PC-3 (cell line): Measurements from ENCODE around the gene MUS81. TPM values are rescaled to one million over a fixed set of nuclear protein-coding genes. Genes with fewer than 3 reads are reported as not detected.

Experiments
- ATAC-seq: fragments of 200-7000 bp; cut with Tn5 transposase; 2 replicates; pipeline ENCODE4 v1.9.1; 2020; ENCODE audit warnings: mild to moderate bottlenecking, moderate library complexity
- BruUV-seq: library from RNA; stranded (reverse); fragments of 400-500 nt; replicated peaks from 2 replicates; lab custom pipeline; 2021; lab: Mats Ljungman, UMichigan
- CTCF ChIA-PET: fragments of 300-600 bp; sonication (Branson Sonifier 250); formaldehyde crosslinking; loops from one replicate; lab custom pipeline; 2022; ENCODE audit warnings: antibody characterized with exemption; lab: Charles Lee
- POLR2A ChIA-PET: fragments of 300-600 bp; sonication (Branson Sonifier 250); formaldehyde crosslinking; loops from one replicate; lab custom pipeline; 2022; ENCODE audit warnings: antibody characterized with exemption; ENCODE audit not compliant: unreplicated experiment; lab: Charles Lee
- DNase-seq: peaks from one replicate; pipeline ENCODE4 v3.0.0-alpha.2; 2015
- H2AFZ ChIP-seq: fragments of 300-600 bp; sonication (generic); 2 replicates; pipeline ENCODE4 v1.6.0; 2016; ENCODE audit warnings: antibody characterized with exemption, low read length
- H3F3A ChIP-seq: fragments of 300-600 bp; sonication (generic); one replicate; pipeline ENCODE4 v1.6.0; 2017; ENCODE audit warnings: antibody characterized with exemption, low read length, control low read depth, mild to moderate bottlenecking; ENCODE audit not compliant: unreplicated experiment
- H3K27ac ChIP-seq: fragments of 300-600 bp; sonication (generic); 2 replicates; pipeline ENCODE4 v1.5.1; 2016; ENCODE audit warnings: mild to moderate bottlenecking, low read length
- H3K27me3 ChIP-seq: fragments of 300-600 bp; sonication (generic); 2 replicates; pipeline ENCODE4 v1.6.1; 2016; ENCODE audit warnings: low read length, mixed read lengths
- H3K36me3 ChIP-seq: fragments of 300-600 bp; sonication (generic); 2 replicates; pipeline ENCODE4 v1.6.1; 2016; ENCODE audit warnings: low read depth, mixed run types, low read length, mixed read lengths
- H3K4me1 ChIP-seq: fragments of 300-600 bp; sonication (generic); 2 replicates; pipeline ENCODE4 v1.5.1; 2016; ENCODE audit warnings: low read length; ENCODE audit not compliant: insufficient read depth
- H3K4me2 ChIP-seq: fragments of 300-600 bp; sonication (generic); 2 replicates; pipeline ENCODE4 v1.6.0; 2016; ENCODE audit warnings: low read length
- H3K4me3 ChIP-seq: fragments of 300-600 bp; sonication (generic); 2 replicates; pipeline ENCODE4 v1.5.1; 2016; ENCODE audit warnings: mild to moderate bottlenecking, low read length, mixed read lengths
- H3K79me2 ChIP-seq: fragments of 300-600 bp; sonication (generic); 2 replicates; pipeline ENCODE4 v1.6.1; 2017; ENCODE audit warnings: low read length, mixed read lengths
- H3K9ac ChIP-seq: fragments of 300-600 bp; sonication (generic); 2 replicates; pipeline ENCODE4 v1.6.0; 2016; ENCODE audit warnings: mild to moderate bottlenecking, low read length
- H3K9me2 ChIP-seq: fragments of 300-600 bp; sonication (generic); replicated peaks from 2 replicates; pipeline ENCODE4 v1.6.1; 2016; ENCODE audit warnings: mixed run types, low read length, mixed read lengths
- H3K9me3 ChIP-seq: fragments of 300-600 bp; sonication (generic); 2 replicates; pipeline ENCODE4 v1.6.1; 2016; ENCODE audit warnings: low read length, mixed read lengths
- H4K20me1 ChIP-seq: fragments of 300-600 bp; sonication (generic); 2 replicates; pipeline ENCODE4 v1.6.1; 2016; ENCODE audit warnings: low read length, mixed read lengths
- EZH2 ChIP-seq: fragments of 300-600 bp; sonication (generic); IDR thresholded peaks from one replicate; pipeline ENCODE4 v1.6.1; 2017; ENCODE audit warnings: antibody characterized with exemption, mild to moderate bottlenecking, low read length; ENCODE audit not compliant: unreplicated experiment
- EZH2phosphoT487 ChIP-seq: fragments of 300-600 bp; sonication (generic); IDR thresholded peaks from 2 replicates; pipeline ENCODE4 v1.6.1; 2018; ENCODE audit warnings: mild to moderate bottlenecking, antibody characterized with exemption, low read length, borderline replicate concordance
- intact Hi-C: fragments of 100-400 bp; cut with micrococcal nuclease; formaldehyde crosslinking; loops from 2 replicates; pipeline ENCODE4 v1.9.0; 2023
- total RNA-seq: library from RNA; depleted of rRNA; stranded (reverse); fragments of >200 nt; gene quantifications from 2 replicates; pipeline ENCODE4 v1.2.3, GENCODE V29; 2014
- TF ChIP-seq, protein P1 (sequence below): fragments of 300-600 bp; sonication (generic); conservative IDR thresholded peaks from 2 replicates; pipeline ENCODE4 v1.5.1; 2017; ENCODE audit warnings: antibody characterized with exemption, low read depth, mild to moderate bottlenecking, low read length

Gene MUS81
- total RNA-seq, 1 experiment from 2014 or later, result 82.0 TPM

DNA sequence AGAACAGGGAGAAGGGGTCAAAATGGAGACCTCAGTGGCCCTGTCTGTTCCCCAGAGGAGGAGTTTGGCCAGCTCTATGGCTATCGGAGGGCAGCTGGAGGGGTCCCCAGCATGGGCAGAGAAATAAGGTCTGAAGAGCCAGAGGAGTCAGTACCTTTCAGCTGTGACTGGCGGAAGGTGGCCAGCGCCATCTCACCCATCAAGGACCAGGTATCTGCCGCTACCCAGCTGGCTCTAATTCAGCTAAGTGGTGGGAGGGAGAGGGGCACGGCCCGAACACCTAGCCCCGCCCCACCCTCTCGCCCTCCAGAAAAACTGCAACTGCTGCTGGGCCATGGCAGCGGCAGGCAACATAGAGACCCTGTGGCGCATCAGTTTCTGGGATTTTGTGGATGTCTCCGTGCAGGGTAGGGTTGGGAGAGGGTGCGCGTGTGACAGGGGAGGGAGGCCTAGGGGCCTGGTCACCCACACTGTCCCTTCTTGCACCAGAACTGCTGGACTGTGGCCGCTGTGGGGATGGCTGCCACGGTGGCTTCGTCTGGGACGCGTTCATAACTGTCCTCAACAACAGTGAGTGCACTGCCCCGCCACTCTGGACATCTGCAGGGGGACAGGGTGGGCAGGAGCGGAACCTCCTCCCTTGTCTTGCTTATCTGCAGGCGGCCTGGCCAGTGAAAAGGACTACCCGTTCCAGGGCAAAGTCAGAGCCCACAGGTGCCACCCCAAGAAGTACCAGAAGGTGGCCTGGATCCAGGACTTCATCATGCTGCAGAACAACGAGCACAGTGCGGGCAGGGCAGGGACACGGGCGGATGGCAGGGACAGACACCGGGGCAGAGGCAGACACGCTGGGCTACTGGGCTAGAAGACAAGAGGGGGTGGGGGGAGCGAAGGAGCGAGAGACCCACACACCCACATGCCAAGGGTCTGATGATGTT, 22.2 kb downstream of the MUS81 start:
- H3K4me2 ChIP-seq, result no peak overlapping the region
- no peak overlapping the region for H2AFZ ChIP-seq
- no peaks in the 10 kb centered on the region for H3K27me3 ChIP-seq
- H3K79me2 ChIP-seq, result peaks cover 27% of the 10 kb centered on the region
- intact Hi-C loops, result no loop called here
- no peak overlapping the region for H3K4me3 ChIP-seq
- TF ChIP-seq, protein P1, sequence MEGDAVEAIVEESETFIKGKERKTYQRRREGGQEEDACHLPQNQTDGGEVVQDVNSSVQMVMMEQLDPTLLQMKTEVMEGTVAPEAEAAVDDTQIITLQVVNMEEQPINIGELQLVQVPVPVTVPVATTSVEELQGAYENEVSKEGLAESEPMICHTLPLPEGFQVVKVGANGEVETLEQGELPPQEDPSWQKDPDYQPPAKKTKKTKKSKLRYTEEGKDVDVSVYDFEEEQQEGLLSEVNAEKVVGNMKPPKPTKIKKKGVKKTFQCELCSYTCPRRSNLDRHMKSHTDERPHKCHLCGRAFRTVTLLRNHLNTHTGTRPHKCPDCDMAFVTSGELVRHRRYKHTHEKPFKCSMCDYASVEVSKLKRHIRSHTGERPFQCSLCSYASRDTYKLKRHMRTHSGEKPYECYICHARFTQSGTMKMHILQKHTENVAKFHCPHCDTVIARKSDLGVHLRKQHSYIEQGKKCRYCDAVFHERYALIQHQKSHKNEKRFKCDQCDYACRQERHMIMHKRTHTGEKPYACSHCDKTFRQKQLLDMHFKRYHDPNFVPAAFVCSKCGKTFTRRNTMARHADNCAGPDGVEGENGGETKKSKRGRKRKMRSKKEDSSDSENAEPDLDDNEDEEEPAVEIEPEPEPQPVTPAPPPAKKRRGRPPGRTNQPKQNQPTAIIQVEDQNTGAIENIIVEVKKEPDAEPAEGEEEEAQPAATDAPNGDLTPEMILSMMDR, result no peak
- TF ChIP-seq EZH2, result no peak
- no peak for TF ChIP-seq EZH2phosphoT487
- no peaks in the 10 kb centered on the region for H4K20me1 ChIP-seq
- ATAC-seq (no peak), DNase-seq (no peak)
- no TSS peak for BruUV-seq
- POLR2A ChIA-PET, result no interaction called here
- peaks cover 10% of the 10 kb centered on the region for H3K4me1 ChIP-seq
- H3F3A ChIP-seq, result no peaks in the 10 kb centered on the region
- H3K9ac ChIP-seq, result no peak overlapping the region
- H3K9me2 ChIP-seq, result no peaks in the 10 kb centered on the region
- no peak overlapping the region for H3K27ac ChIP-seq
- H3K36me3 ChIP-seq, result peaks cover 37% of the 10 kb centered on the region
- CTCF ChIA-PET, result interaction anchor here (0.7 kb wide), 1 partner anchor 102 kb away, joined by 4 read pairs; no protein-coding TSS in a partner anchor
- no peaks in the 10 kb centered on the region for H3K9me3 ChIP-seq

DNA sequence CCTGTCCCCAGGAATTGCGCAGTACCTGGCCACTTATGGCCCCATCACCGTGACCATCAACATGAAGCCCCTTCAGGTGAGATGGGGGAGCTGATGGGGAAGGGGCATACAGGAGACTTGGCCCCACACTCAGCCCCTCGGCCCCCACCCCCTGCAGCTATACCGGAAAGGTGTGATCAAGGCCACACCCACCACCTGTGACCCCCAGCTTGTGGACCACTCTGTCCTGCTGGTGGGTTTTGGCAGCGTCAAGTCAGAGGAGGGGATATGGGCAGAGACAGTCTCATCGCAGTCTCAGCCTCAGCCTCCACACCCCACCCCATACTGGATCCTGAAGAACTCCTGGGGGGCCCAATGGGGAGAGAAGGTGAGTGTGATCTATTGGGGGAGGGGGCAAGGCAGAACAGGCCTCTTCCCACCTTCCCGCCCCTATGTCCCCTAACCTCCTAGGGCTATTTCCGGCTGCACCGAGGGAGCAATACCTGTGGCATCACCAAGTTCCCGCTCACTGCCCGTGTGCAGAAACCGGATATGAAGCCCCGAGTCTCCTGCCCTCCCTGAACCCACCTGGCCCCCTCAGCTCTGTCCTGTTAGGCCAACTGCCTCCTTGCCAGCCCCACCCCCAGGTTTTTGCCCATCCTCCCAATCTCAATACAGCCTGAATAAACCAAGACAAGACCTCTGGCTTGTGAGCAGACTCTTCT, 23.0 kb downstream of the MUS81 start:
- DNase-seq, result no peak
- Histone ChIP-seq H4K20me1 (no peaks in the 10 kb centered on the region), H3K27me3 (no peaks in the 10 kb centered on the region), H3K36me3 (peaks cover 37% of the 10 kb centered on the region), H3K9ac (no peak overlapping the region), H3K27ac (no peak overlapping the region), H3F3A (no peaks in the 10 kb centered on the region), H2AFZ (no peak overlapping the region), H3K9me3 (no peaks in the 10 kb centered on the region), H3K4me3 (no peak overlapping the region), H3K79me2 (peaks cover 36% of the 10 kb centered on the region), H3K4me2 (no peak overlapping the region), H3K9me2 (no peaks in the 10 kb centered on the region), H3K4me1 (peaks cover 13% of the 10 kb centered on the region)
- no peak for TF ChIP-seq EZH2phosphoT487
- TF ChIP-seq, protein P1, result no peak
- TF ChIP-seq EZH2, result no peak
- no TSS peak for BruUV-seq
- ChIA-PET POLR2A (no interaction called here), CTCF (no interaction called here)
- intact Hi-C loops, result no loop called here
- ATAC-seq, result no peak
